ENCODE data around the gene OR6Y1.

The OR6Y1 gene

GRCh38 chr1:158496374-158496773 lies 57.8 kb downstream of the OR6Y1 start:
- DNase-seq, result no peak

GRCh38 chr1:158494796-158495195 lies 59.4 kb downstream of the OR6Y1 start:
- DNase-seq, result no peak
